ENCODE results near the gene PALLD. TPM values are rescaled to one million over a fixed set of nuclear protein-coding genes. Genes with fewer than 3 reads are reported as not detected.

PALLD gene
- total and polyA plus RNA-seq, 2 of the 8 experiments (the other 6 are each of a cell fraction or from before 2014, with no cell fraction given) = 10.5 to 25.0 TPM

DNA sequence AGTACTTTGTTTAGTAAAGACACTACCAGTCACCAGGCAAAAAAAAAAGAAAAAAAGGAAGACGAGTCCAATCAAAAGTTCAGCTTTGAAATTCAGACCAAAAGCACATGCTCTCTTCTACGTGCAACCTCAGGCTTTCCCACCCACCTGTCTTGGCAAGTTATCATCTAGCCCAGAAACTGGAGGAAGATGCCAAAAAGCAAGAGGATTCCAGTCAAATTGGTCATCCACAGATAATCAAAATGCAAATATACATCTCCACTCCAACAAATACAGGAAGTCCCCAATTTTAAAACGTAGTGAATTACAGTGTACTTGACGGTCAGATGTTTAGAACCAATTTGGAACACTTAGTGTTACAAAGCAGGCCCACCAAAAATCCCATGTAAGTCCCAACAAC is 96.5 kb downstream of the PALLD start:
- Histone ChIP-seq H3K4me3 (ENCODE audit: extremely low read depth in 1 of 4, insufficient read depth in 2 of 4, low read depth in 3 of 4, low read length in 4 of 4) (no peak overlapping the region), H3K9ac (replicated peaks in 1 of 4; ENCODE audit: extremely low read depth in 1 of 4, low read depth in 3 of 4, low read length in 3 of 4) (no peak overlapping the region), H3K23ac (ENCODE audit: insufficient read length) (no peak overlapping the region), H3K4me2 (ENCODE audit: insufficient read depth in 1 of 2, low read depth in 2 of 2, low read length in 2 of 2) (no peak overlapping the region), H3K4ac (replicated peaks; ENCODE audit: insufficient read length, low read depth, low read length) (no peak overlapping the region), H3K27ac (ENCODE audit: low read depth, low read length) (no peak overlapping the region), H2AK5ac (ENCODE audit: low read depth, low read length) (no peak overlapping the region), H3K9me3 (ENCODE audit: insufficient read depth in 2 of 2, low read depth in 1 of 2, low read length in 1 of 2) (no peaks in the 10 kb centered on the region), H3K18ac (ENCODE audit: extremely low read depth, low read length) (no peak overlapping the region), H4K91ac (replicated peaks; ENCODE audit: insufficient read length, low read length) (no peak overlapping the region), H4K5ac (ENCODE audit: insufficient read length, low read depth, low read length) (no peak overlapping the region), H3K14ac (ENCODE audit: insufficient read length) (no peak overlapping the region), H3K27me3 (replicated peaks in 1 of 4; ENCODE audit: control insufficient read depth in 3 of 4, extremely low read depth in 1 of 4, insufficient read depth in 3 of 4, low read length in 3 of 4) (no peaks in the 10 kb centered on the region), H3K4me1 (replicated peaks in 1 of 4; ENCODE audit: control insufficient read depth in 3 of 4, insufficient read depth in 4 of 4, low read length in 3 of 4) (no peaks in the 10 kb centered on the region), H4K8ac (ENCODE audit: extremely low read depth, insufficient read depth, low read length) (no peak overlapping the region), H2BK20ac (ENCODE audit: low read length) (no peak overlapping the region), H4K20me1 (replicated peaks in 1 of 2; ENCODE audit: control insufficient read depth in 1 of 2, insufficient read depth in 2 of 2, low read length in 2 of 2) (no peaks in the 10 kb centered on the region), H2AFZ (ENCODE audit: low read length) (0 out of 2 replicates have a peak overlapping the region, but pooled peaks have one; percentile 14), H2BK120ac (replicated peaks; ENCODE audit: low read depth, low read length) (no peak overlapping the region), H3K56ac (replicated peaks; ENCODE audit: insufficient read length, low read depth, low read length) (no peak overlapping the region), H3K23me2 (ENCODE audit: low read depth, low read length) (no peaks in the 10 kb centered on the region), H3K79me1 (ENCODE audit: low read depth, low read length) (no peaks in the 10 kb centered on the region), H2BK15ac (ENCODE audit: low read length) (no peak overlapping the region), H3K79me2 (ENCODE audit: control insufficient read depth in 1 of 2, insufficient read depth in 2 of 2, low read length in 2 of 2) (no peaks in the 10 kb centered on the region), H2BK12ac (ENCODE audit: low read depth, low read length) (no peak overlapping the region), H2BK5ac (ENCODE audit: low read depth, low read length) (no peak overlapping the region), H3K36me3 (ENCODE audit: control insufficient read depth in 2 of 4, insufficient read depth in 4 of 4, low read length in 3 of 4) (no peaks in the 10 kb centered on the region)
- DNase-seq (ENCODE audit: low read depth in 1 of 2, low spot score in 2 of 2) (no peak), FAIRE-seq (no peak)
- ChIA-PET CTCF (ENCODE audit: partially characterized antibody) (interaction anchor here (0.7 to 1.9 kb wide), 3 partner anchors 8 to 49 kb away, joined by 3 to 8 read pairs (median 4); no protein-coding TSS in a partner anchor), POLR2A (ENCODE audit: partially characterized antibody) (no interaction called here)
- no peak for TF ChIP-seq BCL11A (IDR thresholded peaks at IDR 0.05; ENCODE audit: low read depth in 2 of 2, low read length in 2 of 2)
- no peak for TF ChIP-seq TEAD4 (IDR thresholded peaks at IDR 0.05; ENCODE audit: low read depth, low read length)
- TF ChIP-seq SP2 (IDR thresholded peaks at IDR 0.05; ENCODE audit: low read length) = no peak
- no peak for TF ChIP-seq TCF12 (IDR thresholded peaks at IDR 0.05; ENCODE audit: low read depth, low read length)
- TF ChIP-seq ASH2L (IDR thresholded peaks at IDR 0.05; ENCODE audit: low read length) = no peak
- TF ChIP-seq YY1 (IDR thresholded peaks at IDR 0.05; ENCODE audit: low read depth, low read length) = no peak
- no peak for TF ChIP-seq SP1 (IDR thresholded peaks at IDR 0.05; ENCODE audit: low read depth, low read length)
- TF ChIP-seq FOSL1 (IDR thresholded peaks at IDR 0.05; ENCODE audit: insufficient read depth, low read depth, low read length) = no peak
- no peak for TF ChIP-seq SIN3A (conservative IDR thresholded peaks at IDR 0.05 in 1 of 2, IDR thresholded peaks at IDR 0.05 in 1 of 2; ENCODE audit: low read depth in 1 of 2, low read length in 2 of 2)
- 74% methylated on average over 3 of the region's 4 CpGs; no CpG with 5 or more reads in 1 of the 2 experiments for WGBS, 2 experiments (ENCODE audit: extremely low coverage in 1 of 2, insufficient coverage in 1 of 2, insufficient read length in 1 of 2, insufficient replicate concordance in 2 of 2, low coverage in 1 of 2, low lambda C conversion rate in 2 of 2, missing lambda C conversion rate in 1 of 2)

Measured in H1 (cell line).